Neural progenitor cell (in vitro differentiated cells): Measurements from ENCODE around the gene SH3BP5.

ENCODE experiments used
- EZH2 ChIP-seq: fragments of 200-600 bp; sonication (generic); IDR thresholded peaks from 2 replicates; pipeline ENCODE4 v1.6.1; 2017; ENCODE audit warnings: antibody characterized with exemption, mild to moderate bottlenecking, moderate library complexity
- TF ChIP-seq, protein P1 (sequence below): fragments of 200-600 bp; sonication (generic); IDR thresholded peaks from 2 replicates; pipeline ENCODE4 v1.5.1; 2017; ENCODE audit warnings: antibody characterized with exemption, mild to moderate bottlenecking

DNA sequence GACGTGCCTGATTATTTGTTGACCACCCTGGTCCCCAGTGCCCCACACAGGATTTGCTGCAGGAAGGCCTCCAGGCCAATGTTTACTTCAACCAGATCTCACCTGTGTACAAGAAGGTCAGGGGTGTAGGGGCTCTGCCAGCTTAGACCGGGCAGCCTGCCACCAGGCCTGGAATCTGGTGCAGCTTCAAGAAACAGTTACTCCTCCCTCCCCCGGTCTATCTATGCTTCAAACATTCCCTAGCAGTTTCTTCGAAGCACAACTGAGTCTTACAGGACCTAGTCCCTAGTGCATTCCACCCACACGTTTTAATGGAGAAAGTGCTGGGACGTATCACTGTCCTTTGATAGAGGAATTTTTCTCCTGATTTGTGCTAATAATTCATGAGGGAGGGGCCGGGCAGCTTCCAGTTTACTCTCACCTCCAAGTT is 8.0 kb downstream of the SH3BP5 start:
- TF ChIP-seq, protein P1, sequence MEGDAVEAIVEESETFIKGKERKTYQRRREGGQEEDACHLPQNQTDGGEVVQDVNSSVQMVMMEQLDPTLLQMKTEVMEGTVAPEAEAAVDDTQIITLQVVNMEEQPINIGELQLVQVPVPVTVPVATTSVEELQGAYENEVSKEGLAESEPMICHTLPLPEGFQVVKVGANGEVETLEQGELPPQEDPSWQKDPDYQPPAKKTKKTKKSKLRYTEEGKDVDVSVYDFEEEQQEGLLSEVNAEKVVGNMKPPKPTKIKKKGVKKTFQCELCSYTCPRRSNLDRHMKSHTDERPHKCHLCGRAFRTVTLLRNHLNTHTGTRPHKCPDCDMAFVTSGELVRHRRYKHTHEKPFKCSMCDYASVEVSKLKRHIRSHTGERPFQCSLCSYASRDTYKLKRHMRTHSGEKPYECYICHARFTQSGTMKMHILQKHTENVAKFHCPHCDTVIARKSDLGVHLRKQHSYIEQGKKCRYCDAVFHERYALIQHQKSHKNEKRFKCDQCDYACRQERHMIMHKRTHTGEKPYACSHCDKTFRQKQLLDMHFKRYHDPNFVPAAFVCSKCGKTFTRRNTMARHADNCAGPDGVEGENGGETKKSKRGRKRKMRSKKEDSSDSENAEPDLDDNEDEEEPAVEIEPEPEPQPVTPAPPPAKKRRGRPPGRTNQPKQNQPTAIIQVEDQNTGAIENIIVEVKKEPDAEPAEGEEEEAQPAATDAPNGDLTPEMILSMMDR: no peak
- no peak for TF ChIP-seq EZH2
